GM18873 (cell line): ENCODE measurements around the gene AMD1.

Source experiments
- ATAC-seq: cut with Tn5 transposase; IDR thresholded peaks from one replicate; pipeline ENCODE4 v1.9.1; 2021; ENCODE audit warnings: mild to moderate bottlenecking, moderate library complexity, moderate number of reproducible peaks; ENCODE audit not compliant: unreplicated experiment, low FRiP score

AMD1 gene

GRCh38 chr6:110933912-110934311 is 59.3 kb downstream of the AMD1 start:
- ATAC-seq, result no peak

- no peak for ATAC-seq
Observed at GRCh38 chr6:110934381-110934898, 59.9 kb downstream of the AMD1 start.

GRCh38 chr6:110935171-110935570 is 60.6 kb downstream of the AMD1 start:
- no peak for ATAC-seq

DNA sequence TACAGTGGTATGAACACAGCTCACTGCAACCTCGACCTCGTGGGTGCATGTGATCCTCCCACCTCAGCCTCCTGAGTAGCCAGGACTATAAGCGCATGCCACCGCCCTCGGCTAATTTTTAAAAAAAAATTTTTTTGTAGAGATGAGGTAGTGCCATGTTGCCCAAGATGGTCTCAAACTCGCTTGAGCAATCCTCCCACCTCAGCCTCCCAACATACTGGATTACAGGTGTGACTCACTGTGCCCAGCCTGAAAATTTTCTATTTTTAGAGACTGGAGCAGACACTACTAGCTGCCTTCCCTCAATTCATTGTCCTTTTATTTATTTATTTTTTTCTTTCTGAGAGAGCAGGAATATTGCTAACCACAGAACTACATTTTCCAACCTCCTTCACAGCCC is 63.6 kb downstream of the AMD1 start:
- no peak for ATAC-seq

- ATAC-seq, result no peak
Observed at GRCh38 chr6:110939429-110940200, 65.0 kb downstream of the AMD1 start.

GRCh38 chr6:110944681-110945151 is 70.1 kb downstream of the AMD1 start:
- ATAC-seq, result peak; percentile 100
